ENCODE results near the gene TEAD1.

DNA sequence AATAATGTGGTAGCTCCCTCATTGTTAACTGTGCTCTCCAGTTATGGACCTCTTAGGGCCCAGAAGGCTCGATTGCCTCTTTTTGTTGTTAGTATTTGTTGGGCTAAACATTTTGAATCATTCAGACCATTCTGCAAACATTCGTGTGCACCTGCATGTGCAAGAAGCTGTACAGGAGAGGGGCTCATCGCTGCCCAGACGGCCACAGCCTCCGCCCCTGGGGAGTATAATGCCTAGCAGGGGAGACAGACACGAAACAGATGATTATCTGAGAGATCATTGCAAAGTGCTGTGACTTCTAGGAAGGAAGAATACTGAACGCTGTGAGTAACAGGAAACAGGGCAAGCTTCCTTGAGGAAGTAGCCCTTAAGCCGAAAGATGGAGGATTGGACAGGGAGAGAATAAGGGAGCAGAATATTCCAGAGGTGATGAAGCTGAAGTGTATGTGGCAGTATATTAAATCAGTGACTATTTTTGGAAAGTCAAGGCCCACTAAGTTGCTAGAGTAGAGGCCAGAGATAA, 211.6 kb downstream of the TEAD1 start:
- TF ChIP-seq CTCF (IDR thresholded peaks at IDR 0.05; ENCODE audit: poor library complexity, severe bottlenecking) (no peak), EZH2 (IDR thresholded peaks at IDR 0.05; ENCODE audit: borderline replicate concordance, insufficient read depth, low read length, poor library complexity, severe bottlenecking) (no peak), REST (IDR thresholded peaks at IDR 0.05; ENCODE audit: borderline replicate concordance) (no peak), POLR2AphosphoS5 (IDR thresholded peaks at IDR 0.05) (no peak), TAF1 (IDR thresholded peaks at IDR 0.05; ENCODE audit: low read depth) (no peak), SMC3 (conservative IDR thresholded peaks at IDR 0.05; ENCODE audit: poor library complexity) (no peak), EP300 (conservative IDR thresholded peaks at IDR 0.05; ENCODE audit: poor library complexity, severe bottlenecking) (no peak), MXI1 (conservative IDR thresholded peaks at IDR 0.05; ENCODE audit: poor library complexity, severe bottlenecking) (no peak)

All from neural cell (in vitro differentiated cells).